ENCODE results near the gene DNA2.

Gene DNA2

DNA sequence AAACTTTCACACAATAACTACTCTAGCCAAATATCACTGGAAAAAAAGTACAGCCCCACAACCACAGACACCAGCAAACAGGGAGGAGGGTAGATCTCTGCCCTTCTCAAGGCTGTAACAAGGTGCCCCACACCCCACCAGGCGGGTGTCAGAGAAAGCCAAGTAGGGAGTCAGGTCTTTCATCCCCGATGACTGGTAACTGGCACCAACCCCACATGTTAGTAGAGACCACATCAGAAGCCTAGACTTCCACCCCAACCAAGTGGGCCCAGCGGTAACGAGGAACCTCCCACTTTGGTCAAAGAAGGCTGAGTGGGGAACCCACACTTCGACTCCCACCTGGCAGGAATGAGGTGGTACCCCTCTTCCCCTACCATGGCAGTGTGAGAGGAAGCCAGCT, 48.3 kb downstream of the DNA2 start:
- H3K4me3 ChIP-seq (ENCODE audit: low read length) = no peak overlapping the region
- DNase-seq (ENCODE audit: low read depth) = no peak
- TF ChIP-seq, protein P1, sequence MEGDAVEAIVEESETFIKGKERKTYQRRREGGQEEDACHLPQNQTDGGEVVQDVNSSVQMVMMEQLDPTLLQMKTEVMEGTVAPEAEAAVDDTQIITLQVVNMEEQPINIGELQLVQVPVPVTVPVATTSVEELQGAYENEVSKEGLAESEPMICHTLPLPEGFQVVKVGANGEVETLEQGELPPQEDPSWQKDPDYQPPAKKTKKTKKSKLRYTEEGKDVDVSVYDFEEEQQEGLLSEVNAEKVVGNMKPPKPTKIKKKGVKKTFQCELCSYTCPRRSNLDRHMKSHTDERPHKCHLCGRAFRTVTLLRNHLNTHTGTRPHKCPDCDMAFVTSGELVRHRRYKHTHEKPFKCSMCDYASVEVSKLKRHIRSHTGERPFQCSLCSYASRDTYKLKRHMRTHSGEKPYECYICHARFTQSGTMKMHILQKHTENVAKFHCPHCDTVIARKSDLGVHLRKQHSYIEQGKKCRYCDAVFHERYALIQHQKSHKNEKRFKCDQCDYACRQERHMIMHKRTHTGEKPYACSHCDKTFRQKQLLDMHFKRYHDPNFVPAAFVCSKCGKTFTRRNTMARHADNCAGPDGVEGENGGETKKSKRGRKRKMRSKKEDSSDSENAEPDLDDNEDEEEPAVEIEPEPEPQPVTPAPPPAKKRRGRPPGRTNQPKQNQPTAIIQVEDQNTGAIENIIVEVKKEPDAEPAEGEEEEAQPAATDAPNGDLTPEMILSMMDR (conservative IDR thresholded peaks at IDR 0.05; ENCODE audit: low read depth, low read length) = no peak

GRCh38 chr10:68419376-68419775, 52.4 kb downstream of the DNA2 start:
- no peak for DNase-seq (ENCODE audit: low read depth)
- TF ChIP-seq, protein P1 (conservative IDR thresholded peaks at IDR 0.05; ENCODE audit: low read depth, low read length) = no peak
- no peak overlapping the region for H3K4me3 ChIP-seq (ENCODE audit: low read length)

GRCh38 chr10:68408898-68409518, 62.8 kb downstream of the DNA2 start:
- TF ChIP-seq, protein P1 (conservative IDR thresholded peaks at IDR 0.05; ENCODE audit: low read depth, low read length) = no peak
- no peak overlapping the region for H3K4me3 ChIP-seq (ENCODE audit: low read length)
- no peak for DNase-seq (ENCODE audit: low read depth)

DNA sequence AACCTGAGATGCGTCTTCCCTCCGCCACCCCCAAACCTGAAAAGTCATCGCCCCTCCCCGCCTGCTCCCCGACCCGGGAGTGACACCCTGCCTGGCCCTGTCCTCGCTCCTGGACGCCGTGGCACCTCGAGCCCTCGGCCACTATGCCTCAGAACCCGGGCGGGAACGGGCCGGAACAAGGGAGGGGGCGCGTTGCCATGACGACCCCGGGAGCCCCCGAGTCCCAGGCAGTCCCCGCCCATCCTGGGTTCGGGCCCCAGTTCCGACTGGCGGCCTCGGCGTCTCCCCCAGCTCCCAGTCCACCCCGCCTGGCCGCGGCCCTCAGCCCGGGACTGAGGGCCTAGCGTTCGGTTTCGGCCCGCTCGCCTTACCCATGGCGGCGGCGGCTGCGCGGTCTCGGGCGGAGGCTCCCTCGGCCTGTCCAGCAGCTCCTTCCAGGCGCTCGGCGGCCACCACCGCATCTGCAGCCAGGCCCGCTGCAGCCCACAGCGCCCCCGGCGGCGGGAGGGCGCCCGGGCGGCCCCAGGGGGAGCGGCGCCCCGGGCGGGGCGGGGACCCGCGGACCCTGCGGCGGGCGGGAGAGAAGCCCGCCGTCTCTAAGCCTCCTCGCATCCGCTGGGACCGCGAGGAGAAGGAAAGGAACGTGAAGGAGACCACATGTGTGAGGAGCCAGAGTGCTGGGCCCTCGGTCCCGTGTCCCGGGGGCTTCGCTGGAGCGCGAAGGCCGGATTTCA, 64.8 kb downstream of the DNA2 start, which contains the start of gene RUFY2:
TSS of gene RUFY2 (minus strand) at position 463 of the 734 bp plus-strand sequence. CDS start at position 375, 88 bp downstream.
- DNase-seq (ENCODE audit: low read depth) = peak; percentile 21

GRCh38 chr10:68406111-68406814, 65.5 kb downstream of the DNA2 start:
- peak overlapping the region; percentile 91 for H3K4me3 ChIP-seq (ENCODE audit: low read length)
- peak; percentile 70 for DNase-seq (ENCODE audit: low read depth)
- TF ChIP-seq, protein P1 (conservative IDR thresholded peaks at IDR 0.05; ENCODE audit: low read depth, low read length) = no peak

More for the DNA sequence above, 64.8 kb downstream of the DNA2 start, which contains the start of gene RUFY2:
- TF ChIP-seq, protein P1 (conservative IDR thresholded peaks at IDR 0.05; ENCODE audit: low read depth, low read length) = peak; percentile 31
- peak within 1 kb of the TSS; percentile 91 for H3K4me3 ChIP-seq (ENCODE audit: low read length)

- DNase-seq (ENCODE audit: low read depth) = no peak
- TF ChIP-seq, protein P1 (conservative IDR thresholded peaks at IDR 0.05; ENCODE audit: low read depth, low read length) = no peak
- H3K4me3 ChIP-seq (ENCODE audit: low read length) = no peak overlapping the region
Measured at GRCh38 chr10:68403701-68404100, 68.1 kb downstream of the DNA2 start.
